WTC11 (cell line): ENCODE results near the gene ZDHHC1. TPM values are rescaled to one million over a fixed set of nuclear protein-coding genes. Genes with fewer than 3 reads are reported as not detected.

Experiments
- ATAC-seq: fragments of 200-7000 bp; cut with Tn5 transposase; 2 replicates; pipeline ENCODE4 v1.10.0; 2021; ENCODE audit warnings: mild to moderate bottlenecking, moderate library complexity
- CTCF ChIA-PET: fragments of 300-600 bp; sonication (Branson Sonifier 250); formaldehyde crosslinking; loops from one replicate; lab custom pipeline; 2021; ENCODE audit warnings: antibody characterized with exemption; lab: Charles Lee
- POLR2A ChIA-PET: fragments of 350-600 bp; sonication (Branson Sonifier 250); formaldehyde crosslinking; loops from one replicate; lab custom pipeline; 2021; ENCODE audit warnings: antibody characterized with exemption; lab: Charles Lee
- DNase-seq: peaks from one replicate; pipeline ENCODE4 v3.0.0; 2021; ENCODE audit warnings: low spot score
- H3K27ac Mint-ChIP-seq: 2 replicates; pipeline ENCODE4 v1.8.0; 2021; ENCODE audit warnings: mixed read lengths
- H3K27me3 Mint-ChIP-seq: 2 replicates; pipeline ENCODE4 v1.8.0; 2021; ENCODE audit warnings: low read depth, mild to moderate bottlenecking, moderate library complexity, mixed read lengths
- H3K36me3 Mint-ChIP-seq: 2 replicates; pipeline ENCODE4 v1.8.0; 2021; ENCODE audit warnings: mixed read lengths
- H3K4me1 Mint-ChIP-seq: 2 replicates; pipeline ENCODE4 v1.8.0; 2022; ENCODE audit warnings: mixed read lengths
- H3K4me3 Mint-ChIP-seq: 2 replicates; pipeline ENCODE4 v1.8.0; 2021; ENCODE audit warnings: mild to moderate bottlenecking, moderate library complexity, mixed read lengths
- H3K9me3 Mint-ChIP-seq: 2 replicates; pipeline ENCODE4 v1.8.0; 2021; ENCODE audit warnings: mixed read lengths
- CREM ChIP-seq: sonication (generic); formaldehyde crosslinking; IDR thresholded peaks from 2 replicates; pipeline ENCODE4 v1.8.1; 2022; ENCODE audit warnings: mild to moderate bottlenecking, missing genetic modification reagents, moderate library complexity
- FOXP1 ChIP-seq: sonication (generic); formaldehyde crosslinking; IDR thresholded peaks from 2 replicates; pipeline ENCODE4 v1.8.0; 2022; ENCODE audit warnings: missing genetic modification reagents, mild to moderate bottlenecking, moderate library complexity, borderline replicate concordance
- IRF1 ChIP-seq: sonication (generic); formaldehyde crosslinking; IDR thresholded peaks from 2 replicates; pipeline ENCODE4 v1.8.0; 2023; ENCODE audit warnings: missing genetic modification reagents
- KAT7 ChIP-seq: sonication (generic); formaldehyde crosslinking; IDR thresholded peaks from 2 replicates; pipeline ENCODE4 v1.8.1; 2023; ENCODE audit warnings: missing genetic modification reagents, mild to moderate bottlenecking, borderline replicate concordance
- MAX ChIP-seq: sonication (generic); formaldehyde crosslinking; IDR thresholded peaks from 2 replicates; pipeline ENCODE4 v1.8.0; 2022; ENCODE audit warnings: mild to moderate bottlenecking, missing genetic modification reagents
- MYBL2 ChIP-seq: sonication (generic); formaldehyde crosslinking; IDR thresholded peaks from 2 replicates; pipeline ENCODE4 v1.8.1; 2023; ENCODE audit warnings: mild to moderate bottlenecking, moderate library complexity, missing genetic modification reagents
- NR2C2 ChIP-seq: sonication (generic); formaldehyde crosslinking; IDR thresholded peaks from 2 replicates; pipeline ENCODE4 v1.8.0; 2022; ENCODE audit warnings: mild to moderate bottlenecking, missing genetic modification reagents
- TEAD4 ChIP-seq: sonication (generic); formaldehyde crosslinking; IDR thresholded peaks from 2 replicates; pipeline ENCODE4 v1.8.0; 2022; ENCODE audit warnings: mild to moderate bottlenecking, missing genetic modification reagents
- total RNA-seq: library from RNA; stranded (reverse); gene quantifications from 3 replicates; pipeline ENCODE4 v1.2.3, GENCODE V29; 2021
- TF ChIP-seq, protein P1 (sequence below): sonication (generic); formaldehyde crosslinking; IDR thresholded peaks from 2 replicates; pipeline ENCODE4 v1.8.1; 2023; ENCODE audit warnings: mild to moderate bottlenecking, missing genetic modification reagents
- TF ChIP-seq, protein P2 (sequence below): sonication (generic); formaldehyde crosslinking; IDR thresholded peaks from 2 replicates; pipeline ENCODE4 v1.8.1; 2022; ENCODE audit warnings: missing genetic modification reagents, borderline replicate concordance
- TF ChIP-seq, protein P3 (sequence below): sonication (generic); formaldehyde crosslinking; conservative IDR thresholded peaks from 2 replicates; pipeline ENCODE4 v1.8.1; 2023; ENCODE audit warnings: mild to moderate bottlenecking, low read depth, missing genetic modification reagents, moderate library complexity
- TF ChIP-seq, protein P4 (sequence below): fragments of 250-450 bp; sonication (Bioruptor Pico); IDR thresholded peaks from 2 replicates; pipeline ENCODE4 v1.9.0; 2021; ENCODE audit warnings: mild to moderate bottlenecking, borderline replicate concordance
- TF ChIP-seq, protein P5 (sequence below): sonication (generic); formaldehyde crosslinking; IDR thresholded peaks from 2 replicates; pipeline ENCODE4 v1.8.1; 2023; ENCODE audit warnings: mild to moderate bottlenecking, missing genetic modification reagents, moderate library complexity

ZDHHC1 gene
- total RNA-seq, 1 experiment from 2014 or later = 4.2 TPM

DNA sequence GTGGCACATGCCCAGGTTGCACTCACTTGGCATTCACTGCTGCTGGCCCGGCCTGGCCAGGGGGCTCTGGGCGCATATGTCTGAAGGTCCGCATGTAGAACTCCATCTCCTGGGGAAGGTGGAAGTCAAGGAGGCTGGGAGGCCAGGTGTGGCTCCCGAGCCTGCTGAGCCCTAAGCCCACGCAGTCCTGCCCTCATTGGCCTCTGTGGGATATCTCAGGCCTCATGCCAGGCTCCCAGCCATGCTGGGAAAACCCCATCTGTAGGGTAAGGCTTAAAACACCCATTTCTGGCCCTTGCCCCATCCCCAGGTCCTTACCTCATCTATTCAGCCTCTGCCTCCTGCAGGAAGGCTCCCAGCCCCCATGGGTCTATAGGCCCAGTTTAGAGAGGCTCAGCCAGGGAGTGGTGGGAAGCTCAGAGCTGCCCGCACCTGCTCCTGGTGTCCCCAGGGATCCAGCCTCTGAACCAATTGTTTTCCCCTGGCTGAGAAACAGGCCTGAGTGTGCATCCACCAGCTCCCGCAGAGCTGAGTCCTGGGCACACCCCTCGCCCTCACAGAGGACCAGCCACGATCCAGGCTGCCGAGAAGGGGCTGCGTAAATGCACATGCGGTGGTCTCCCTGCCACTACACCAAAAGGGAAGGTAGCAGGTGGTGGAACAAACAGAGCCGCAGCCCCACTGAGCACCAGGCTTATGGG is 20.7 kb downstream of the ZDHHC1 start (continued):
- TF ChIP-seq, protein P1, sequence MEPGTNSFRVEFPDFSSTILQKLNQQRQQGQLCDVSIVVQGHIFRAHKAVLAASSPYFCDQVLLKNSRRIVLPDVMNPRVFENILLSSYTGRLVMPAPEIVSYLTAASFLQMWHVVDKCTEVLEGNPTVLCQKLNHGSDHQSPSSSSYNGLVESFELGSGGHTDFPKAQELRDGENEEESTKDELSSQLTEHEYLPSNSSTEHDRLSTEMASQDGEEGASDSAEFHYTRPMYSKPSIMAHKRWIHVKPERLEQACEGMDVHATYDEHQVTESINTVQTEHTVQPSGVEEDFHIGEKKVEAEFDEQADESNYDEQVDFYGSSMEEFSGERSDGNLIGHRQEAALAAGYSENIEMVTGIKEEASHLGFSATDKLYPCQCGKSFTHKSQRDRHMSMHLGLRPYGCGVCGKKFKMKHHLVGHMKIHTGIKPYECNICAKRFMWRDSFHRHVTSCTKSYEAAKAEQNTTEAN (CRISPR knock-in tag) = no peak
- TF ChIP-seq, protein P2, sequence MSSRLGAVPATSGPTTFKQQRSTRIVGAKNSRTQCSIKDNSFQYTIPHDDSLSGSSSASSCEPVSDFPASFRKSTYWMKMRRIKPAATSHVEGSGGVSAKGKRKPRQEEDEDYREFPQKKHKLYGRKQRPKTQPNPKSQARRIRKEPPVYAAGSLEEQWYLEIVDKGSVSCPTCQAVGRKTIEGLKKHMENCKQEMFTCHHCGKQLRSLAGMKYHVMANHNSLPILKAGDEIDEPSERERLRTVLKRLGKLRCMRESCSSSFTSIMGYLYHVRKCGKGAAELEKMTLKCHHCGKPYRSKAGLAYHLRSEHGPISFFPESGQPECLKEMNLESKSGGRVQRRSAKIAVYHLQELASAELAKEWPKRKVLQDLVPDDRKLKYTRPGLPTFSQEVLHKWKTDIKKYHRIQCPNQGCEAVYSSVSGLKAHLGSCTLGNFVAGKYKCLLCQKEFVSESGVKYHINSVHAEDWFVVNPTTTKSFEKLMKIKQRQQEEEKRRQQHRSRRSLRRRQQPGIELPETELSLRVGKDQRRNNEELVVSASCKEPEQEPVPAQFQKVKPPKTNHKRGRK (CRISPR knock-in tag) = no peak
- TF ChIP-seq, protein P3, sequence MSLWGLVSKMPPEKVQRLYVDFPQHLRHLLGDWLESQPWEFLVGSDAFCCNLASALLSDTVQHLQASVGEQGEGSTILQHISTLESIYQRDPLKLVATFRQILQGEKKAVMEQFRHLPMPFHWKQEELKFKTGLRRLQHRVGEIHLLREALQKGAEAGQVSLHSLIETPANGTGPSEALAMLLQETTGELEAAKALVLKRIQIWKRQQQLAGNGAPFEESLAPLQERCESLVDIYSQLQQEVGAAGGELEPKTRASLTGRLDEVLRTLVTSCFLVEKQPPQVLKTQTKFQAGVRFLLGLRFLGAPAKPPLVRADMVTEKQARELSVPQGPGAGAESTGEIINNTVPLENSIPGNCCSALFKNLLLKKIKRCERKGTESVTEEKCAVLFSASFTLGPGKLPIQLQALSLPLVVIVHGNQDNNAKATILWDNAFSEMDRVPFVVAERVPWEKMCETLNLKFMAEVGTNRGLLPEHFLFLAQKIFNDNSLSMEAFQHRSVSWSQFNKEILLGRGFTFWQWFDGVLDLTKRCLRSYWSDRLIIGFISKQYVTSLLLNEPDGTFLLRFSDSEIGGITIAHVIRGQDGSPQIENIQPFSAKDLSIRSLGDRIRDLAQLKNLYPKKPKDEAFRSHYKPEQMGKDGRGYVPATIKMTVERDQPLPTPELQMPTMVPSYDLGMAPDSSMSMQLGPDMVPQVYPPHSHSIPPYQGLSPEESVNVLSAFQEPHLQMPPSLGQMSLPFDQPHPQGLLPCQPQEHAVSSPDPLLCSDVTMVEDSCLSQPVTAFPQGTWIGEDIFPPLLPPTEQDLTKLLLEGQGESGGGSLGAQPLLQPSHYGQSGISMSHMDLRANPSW = no peak
- no peak for TF ChIP-seq TEAD4

GRCh38 chr16:67395105-67395457 is 21.2 kb downstream of the ZDHHC1 start:
- DNase-seq (no peak), ATAC-seq (no peak)
- Mint-ChIP-seq H3K36me3 (no peaks in the 10 kb centered on the region), H3K9me3 (no peaks in the 10 kb centered on the region), H3K27me3 (peaks cover 59% of the 10 kb centered on the region), H3K4me3 (peak overlapping the region; percentile 30), H3K27ac (no peak overlapping the region), H3K4me1 (peaks cover 23% of the 10 kb centered on the region)
- ChIA-PET CTCF (interaction anchor here (1.0 to 6.8 kb wide), 14 partner anchors 10 to 240 kb away, joined by 3 to 65 read pairs (median 10); partner anchors contain the start of genes KCTD19, LRRC36 and ZDHHC1), POLR2A (interaction anchor here (1.5 kb wide), 1 partner anchor 68 kb away, joined by 3 read pairs; the partner anchor contains the start of gene LRRC36)
- no peak for TF ChIP-seq FOXP1 (CRISPR knock-in tag)
- TF ChIP-seq KAT7 = 0 out of 2 replicates have a peak, but pooled peaks have one; percentile 6

DNA sequence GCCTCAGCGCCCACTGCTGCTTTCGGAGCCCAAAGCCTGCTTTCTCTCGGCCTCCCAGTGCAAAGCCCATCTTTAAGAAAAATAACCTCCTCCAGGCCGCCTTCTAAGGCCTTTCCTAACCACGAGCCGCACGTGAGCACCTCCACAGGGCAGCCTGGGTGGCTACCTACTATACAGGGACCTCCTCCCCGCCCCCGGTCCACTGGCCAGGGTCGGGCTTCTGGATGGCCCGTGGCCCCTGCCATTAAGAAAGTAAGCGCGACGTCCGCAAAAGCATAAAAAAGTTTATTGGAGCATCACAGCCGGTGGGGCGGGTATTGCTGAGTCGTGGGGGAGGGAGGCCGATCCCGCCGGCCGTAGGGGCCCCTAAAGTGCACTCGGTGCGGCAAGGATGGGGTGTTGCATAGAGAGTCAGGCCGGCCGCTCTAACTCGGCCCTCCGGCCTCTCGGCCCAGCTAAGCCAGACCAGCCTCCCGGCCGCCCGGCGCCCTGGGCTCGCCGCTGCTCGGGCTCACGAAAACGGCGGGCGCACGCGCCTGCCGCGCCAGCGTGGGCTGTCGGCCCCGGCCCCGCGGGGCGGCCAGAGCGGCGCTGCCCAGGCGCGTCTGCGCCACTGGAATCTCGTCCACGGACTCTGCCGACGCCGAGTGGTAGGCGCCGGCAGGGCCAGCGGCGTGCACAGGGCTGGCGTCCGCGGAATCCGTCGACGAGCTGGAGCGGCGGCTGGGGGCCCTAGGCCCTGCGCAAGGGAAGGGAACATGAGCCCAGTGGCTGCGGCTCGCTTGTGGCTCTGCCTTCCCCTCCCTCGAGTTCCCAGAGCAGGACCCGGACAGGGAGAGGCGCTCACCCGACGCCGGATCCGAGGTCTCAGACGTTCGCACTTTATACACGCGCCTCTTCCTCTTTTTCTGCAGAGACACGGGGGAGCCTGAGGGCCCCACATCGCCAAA is 21.8 kb downstream of the ZDHHC1 start:
- ChIA-PET POLR2A (interaction anchor here (1.0 to 1.5 kb wide), 3 partner anchors 13 to 67 kb away, joined by 3 to 4 read pairs (median 3); partner anchors contain the start of gene LRRC36), CTCF (interaction anchor here (0.9 to 6.8 kb wide), 34 partner anchors 11 to 564 kb away, joined by 3 to 65 read pairs (median 6); partner anchors contain the start of genes ATP6V0D1, HSD11B2, KCTD19 and LRRC36)
- ATAC-seq = peak; percentile 7
- H3K9me3 Mint-ChIP-seq = no peaks in the 10 kb centered on the region
- no peaks in the 10 kb centered on the region for H3K36me3 Mint-ChIP-seq
- H3K4me3 Mint-ChIP-seq = peak overlapping the region; percentile 66
- peaks cover 19% of the 10 kb centered on the region for H3K4me1 Mint-ChIP-seq
- TF ChIP-seq FOXP1 (CRISPR knock-in tag) (0 out of 2 replicates have a peak, but pooled peaks have one; percentile 21), MAX (CRISPR knock-in tag) (peak; percentile 50; the same call in 1 of the 2 replicates), KAT7 (0 out of 2 replicates have a peak, but pooled peaks have one; percentile 41), IRF1 (no peak)
- DNase-seq = peak; percentile 60
- H3K27me3 Mint-ChIP-seq = peaks cover 62% of the 10 kb centered on the region
- no peak overlapping the region for H3K27ac Mint-ChIP-seq

- no peak for DNase-seq
- POLR2A ChIA-PET = interaction anchor here (0.9 to 1.5 kb wide), 4 partner anchors 9 to 66 kb away, joined by 3 to 4 read pairs (median 3); partner anchors contain the start of gene LRRC36
- peaks cover 60% of the 10 kb centered on the region for H3K27me3 Mint-ChIP-seq
- peaks cover 19% of the 10 kb centered on the region for H3K4me1 Mint-ChIP-seq
- CTCF ChIA-PET = interaction anchor here (0.9 to 6.8 kb wide), 35 partner anchors 11 to 563 kb away, joined by 3 to 65 read pairs (median 6); partner anchors contain the start of genes ATP6V0D1, CES3, HSD11B2 and KCTD19
- H3K36me3 Mint-ChIP-seq = no peaks in the 10 kb centered on the region
- no peak overlapping the region for H3K27ac Mint-ChIP-seq
- no peaks in the 10 kb centered on the region for H3K9me3 Mint-ChIP-seq
- peak; percentile 3 for ATAC-seq
- peak overlapping the region; percentile 66 for H3K4me3 Mint-ChIP-seq
- no peak for TF ChIP-seq MYBL2
- TF ChIP-seq, protein P4, sequence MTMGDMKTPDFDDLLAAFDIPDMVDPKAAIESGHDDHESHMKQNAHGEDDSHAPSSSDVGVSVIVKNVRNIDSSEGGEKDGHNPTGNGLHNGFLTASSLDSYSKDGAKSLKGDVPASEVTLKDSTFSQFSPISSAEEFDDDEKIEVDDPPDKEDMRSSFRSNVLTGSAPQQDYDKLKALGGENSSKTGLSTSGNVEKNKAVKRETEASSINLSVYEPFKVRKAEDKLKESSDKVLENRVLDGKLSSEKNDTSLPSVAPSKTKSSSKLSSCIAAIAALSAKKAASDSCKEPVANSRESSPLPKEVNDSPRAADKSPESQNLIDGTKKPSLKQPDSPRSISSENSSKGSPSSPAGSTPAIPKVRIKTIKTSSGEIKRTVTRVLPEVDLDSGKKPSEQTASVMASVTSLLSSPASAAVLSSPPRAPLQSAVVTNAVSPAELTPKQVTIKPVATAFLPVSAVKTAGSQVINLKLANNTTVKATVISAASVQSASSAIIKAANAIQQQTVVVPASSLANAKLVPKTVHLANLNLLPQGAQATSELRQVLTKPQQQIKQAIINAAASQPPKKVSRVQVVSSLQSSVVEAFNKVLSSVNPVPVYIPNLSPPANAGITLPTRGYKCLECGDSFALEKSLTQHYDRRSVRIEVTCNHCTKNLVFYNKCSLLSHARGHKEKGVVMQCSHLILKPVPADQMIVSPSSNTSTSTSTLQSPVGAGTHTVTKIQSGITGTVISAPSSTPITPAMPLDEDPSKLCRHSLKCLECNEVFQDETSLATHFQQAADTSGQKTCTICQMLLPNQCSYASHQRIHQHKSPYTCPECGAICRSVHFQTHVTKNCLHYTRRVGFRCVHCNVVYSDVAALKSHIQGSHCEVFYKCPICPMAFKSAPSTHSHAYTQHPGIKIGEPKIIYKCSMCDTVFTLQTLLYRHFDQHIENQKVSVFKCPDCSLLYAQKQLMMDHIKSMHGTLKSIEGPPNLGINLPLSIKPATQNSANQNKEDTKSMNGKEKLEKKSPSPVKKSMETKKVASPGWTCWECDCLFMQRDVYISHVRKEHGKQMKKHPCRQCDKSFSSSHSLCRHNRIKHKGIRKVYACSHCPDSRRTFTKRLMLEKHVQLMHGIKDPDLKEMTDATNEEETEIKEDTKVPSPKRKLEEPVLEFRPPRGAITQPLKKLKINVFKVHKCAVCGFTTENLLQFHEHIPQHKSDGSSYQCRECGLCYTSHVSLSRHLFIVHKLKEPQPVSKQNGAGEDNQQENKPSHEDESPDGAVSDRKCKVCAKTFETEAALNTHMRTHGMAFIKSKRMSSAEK (CRISPR knock-in tag) = no peak
- TF ChIP-seq CREM (CRISPR knock-in tag) = no peak
- TF ChIP-seq, protein P5, sequence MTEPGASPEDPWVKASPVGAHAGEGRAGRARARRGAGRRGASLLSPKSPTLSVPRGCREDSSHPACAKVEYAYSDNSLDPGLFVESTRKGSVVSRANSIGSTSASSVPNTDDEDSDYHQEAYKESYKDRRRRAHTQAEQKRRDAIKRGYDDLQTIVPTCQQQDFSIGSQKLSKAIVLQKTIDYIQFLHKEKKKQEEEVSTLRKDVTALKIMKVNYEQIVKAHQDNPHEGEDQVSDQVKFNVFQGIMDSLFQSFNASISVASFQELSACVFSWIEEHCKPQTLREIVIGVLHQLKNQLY (CRISPR knock-in tag) = no peak
- no peak for TF ChIP-seq NR2C2 (CRISPR knock-in tag)
These were observed 22.5 kb downstream of the ZDHHC1 start for GRCh38 chr16:67393788-67394154.
